UCSD-AML1 (cell line): ENCODE data around the gene PRR12.

Source experiments
- DNase-seq: peaks from one replicate; lab custom pipeline; 2025; ENCODE audit not compliant: unreplicated experiment; lab: John Stamatoyannopoulos, UW

PRR12 gene

GRCh38 chr19:49560358-49560900, 30.6 kb upstream of the PRR12 start:
- peak; percentile 50 for DNase-seq

GRCh38 chr19:49564616-49565045, 26.4 kb upstream of the PRR12 start:
- DNase-seq, result no peak

GRCh38 chr19:49565261-49565660, 25.7 kb upstream of the PRR12 start:
- no peak for DNase-seq

- DNase-seq, result no peak
Observed at GRCh38 chr19:49566302-49566701, 24.7 kb upstream of the PRR12 start.

- no peak for DNase-seq
Observed at GRCh38 chr19:49567861-49568441, 23.0 kb upstream of the PRR12 start.

GRCh38 chr19:49570138-49570856, 20.7 kb upstream of the PRR12 start:
- peak; percentile 27 for DNase-seq

GRCh38 chr19:49570997-49571676, 19.8 kb upstream of the PRR12 start:
- peak; percentile 48 for DNase-seq

GRCh38 chr19:49573009-49573408, 18.0 kb upstream of the PRR12 start:
- DNase-seq, result no peak

- no peak for DNase-seq
Observed at GRCh38 chr19:49573425-49573824, 17.6 kb upstream of the PRR12 start.

- no peak for DNase-seq
Observed at GRCh38 chr19:49574206-49574755, 16.7 kb upstream of the PRR12 start.

GRCh38 chr19:49579193-49579592, 11.8 kb upstream of the PRR12 start:
- DNase-seq, result no peak

- no peak for DNase-seq
Observed at GRCh38 chr19:49579947-49580263, 11.1 kb upstream of the PRR12 start.

GRCh38 chr19:49580264-49581006, 10.5 kb upstream of the PRR12 start, which contains the start of gene NOSIP:
NOSIP (minus strand) TSS chr19:49580556; CDS start chr19:49560691, 19,865 bp downstream.
- peak; percentile 94 for DNase-seq

- DNase-seq, result no peak
Observed at GRCh38 chr19:49581007-49581508, 9.9 kb upstream of the PRR12 start, which contains the start of gene PRRG2. PRRG2 (plus strand) TSS chr19:49581316; CDS start chr19:49583220, 1,904 bp downstream.

GRCh38 chr19:49583239-49583638, 7.7 kb upstream of the PRR12 start:
- no peak for DNase-seq

- DNase-seq, result no peak
Observed at GRCh38 chr19:49585023-49585422, 6.0 kb upstream of the PRR12 start.

GRCh38 chr19:49587227-49587626, 3.8 kb upstream of the PRR12 start:
- no peak for DNase-seq

- DNase-seq, result no peak
Observed at GRCh38 chr19:49588365-49589122, 2.4 kb upstream of the PRR12 start.

GRCh38 chr19:49589502-49589905, 1.5 kb upstream of the PRR12 start:
- DNase-seq, result no peak
